ENCODE results near the gene RACGAP1.

Gene RACGAP1

DNA sequence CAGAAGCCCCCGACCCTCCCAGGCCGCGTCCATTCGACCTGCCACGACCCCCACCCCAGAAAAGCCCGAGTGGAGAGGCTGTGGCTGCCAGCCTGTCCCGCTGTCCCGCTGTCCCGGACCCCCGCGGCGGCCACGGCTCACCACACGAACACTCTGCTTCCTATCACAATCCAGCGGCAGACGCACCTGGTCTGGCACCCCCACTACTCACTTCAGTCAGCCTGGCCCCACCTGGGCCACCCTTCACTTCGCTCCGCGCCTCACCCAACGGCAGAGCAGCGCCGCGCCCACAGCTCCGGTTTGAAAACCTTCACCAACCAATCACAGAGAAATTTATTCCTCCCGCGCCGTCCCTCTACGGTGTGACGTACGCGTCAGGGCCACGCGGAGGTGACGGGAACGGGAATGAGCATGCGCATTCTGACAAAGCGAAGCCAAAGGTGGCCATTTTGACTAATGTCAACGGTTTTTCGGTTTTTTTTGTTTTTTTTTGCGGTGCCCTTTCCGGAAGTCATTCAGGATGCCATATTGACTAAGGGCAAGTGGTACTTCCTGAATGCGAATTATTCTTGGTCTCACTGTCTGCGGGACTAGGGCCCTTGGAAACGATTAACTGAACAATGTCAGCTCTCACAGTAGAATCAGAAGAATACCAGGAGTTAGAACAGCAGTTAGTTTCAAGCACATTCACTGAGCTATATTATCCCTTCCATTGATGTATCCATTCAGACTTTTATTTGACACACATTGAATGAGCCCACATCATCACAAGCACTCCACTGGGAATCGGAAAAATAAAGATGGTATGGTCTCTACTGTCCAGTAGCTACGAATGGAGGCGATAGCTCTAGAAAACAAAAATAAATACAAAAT is at the start of gene RACGAP1:
Gene RACGAP1, minus strand, starts transcription at position 308 of the 873 bp plus-strand sequence. CDS start 8,779 bp downstream, outside the sequence.
- DNase-seq (ENCODE audit: low read depth in 2 of 2) = peak; percentile 98

- no peak for DNase-seq (ENCODE audit: low read depth in 2 of 2)
Observed at GRCh38 chr12:50073712-50074111, 48.4 kb upstream of the RACGAP1 start.

DNA sequence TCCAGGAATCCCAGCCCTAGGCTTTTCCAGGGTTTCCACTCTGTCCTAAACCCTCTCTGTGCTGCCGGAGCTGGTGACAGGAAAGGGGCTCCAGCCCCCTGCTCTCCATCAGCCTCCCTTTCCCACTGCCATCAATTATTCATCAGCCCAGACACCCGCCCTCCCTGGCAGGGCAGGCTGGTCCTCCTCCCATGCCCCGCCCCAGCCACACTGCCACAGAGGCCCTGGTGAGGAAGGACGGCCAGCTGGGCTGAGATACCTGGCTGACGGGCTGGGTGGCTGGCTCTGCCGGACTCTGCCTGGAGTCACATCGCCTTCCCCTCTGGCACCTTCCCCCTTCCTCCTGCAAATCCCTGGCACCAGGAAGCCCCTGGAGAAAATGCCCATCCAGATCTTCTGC is 47.9 kb upstream of the RACGAP1 start:
- no peak for DNase-seq (ENCODE audit: low read depth in 2 of 2)

- DNase-seq (ENCODE audit: low read depth in 2 of 2) = no peak
Observed at GRCh38 chr12:50072198-50072907, 47.1 kb upstream of the RACGAP1 start.

DNA sequence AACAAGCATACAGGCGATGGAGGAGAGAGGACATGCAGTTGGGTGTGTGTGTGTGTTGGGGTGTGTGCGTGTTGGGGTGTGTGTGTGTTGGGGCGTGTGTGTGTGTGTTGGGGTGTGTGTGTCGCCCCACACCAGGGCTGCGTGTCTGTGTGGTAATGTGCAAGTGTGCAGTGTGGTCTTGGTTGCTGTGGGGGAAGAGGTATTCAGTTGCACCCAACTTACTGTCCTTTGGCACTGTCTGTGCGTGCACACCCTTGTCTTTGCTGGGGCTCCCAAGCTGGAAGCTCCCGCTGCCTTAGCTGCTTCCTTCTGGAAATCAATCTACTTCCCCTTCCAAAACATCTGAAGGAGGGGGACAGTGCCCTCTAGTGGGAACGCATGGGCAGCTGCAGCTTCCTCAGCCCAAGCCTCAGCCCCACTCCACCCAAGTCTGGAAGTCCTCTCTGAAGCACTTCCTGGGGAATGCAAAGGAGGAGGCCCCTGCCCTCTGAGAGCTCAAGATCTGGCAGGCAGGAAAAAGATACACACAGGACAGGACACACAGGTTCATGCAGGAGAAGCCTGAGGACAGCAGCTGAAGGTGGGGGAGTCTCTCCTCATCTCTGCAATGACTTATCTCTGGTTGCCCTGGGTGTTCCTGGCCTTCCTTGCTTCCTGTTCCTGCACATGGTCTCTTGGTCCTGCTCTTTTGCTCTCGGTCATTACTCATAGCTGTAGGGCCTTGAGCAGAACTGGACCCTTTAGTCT is 45.2 kb upstream of the RACGAP1 start:
- DNase-seq (ENCODE audit: low read depth in 2 of 2) = peak; percentile 58 to 63

DNA sequence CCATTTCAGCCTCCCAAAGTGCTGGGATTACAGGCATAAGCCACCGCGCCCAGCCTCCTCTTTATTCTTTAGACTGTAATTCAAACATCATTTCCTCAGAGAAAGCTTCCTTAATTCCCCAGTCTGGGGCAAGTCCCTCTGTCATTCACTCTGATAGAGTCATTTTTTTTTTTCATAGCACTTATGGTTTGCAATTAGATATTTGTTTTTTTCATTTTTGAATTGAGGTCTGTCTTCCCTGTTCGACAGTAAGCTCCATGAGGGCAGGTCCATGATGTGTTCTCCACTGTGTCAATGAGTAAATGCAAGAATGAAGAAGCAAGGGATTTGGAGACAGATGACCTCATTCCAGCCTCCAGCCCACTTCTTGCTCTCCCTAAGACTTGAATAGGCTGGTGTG is 44.2 kb upstream of the RACGAP1 start:
- DNase-seq (ENCODE audit: low read depth in 2 of 2) = no peak

DNA sequence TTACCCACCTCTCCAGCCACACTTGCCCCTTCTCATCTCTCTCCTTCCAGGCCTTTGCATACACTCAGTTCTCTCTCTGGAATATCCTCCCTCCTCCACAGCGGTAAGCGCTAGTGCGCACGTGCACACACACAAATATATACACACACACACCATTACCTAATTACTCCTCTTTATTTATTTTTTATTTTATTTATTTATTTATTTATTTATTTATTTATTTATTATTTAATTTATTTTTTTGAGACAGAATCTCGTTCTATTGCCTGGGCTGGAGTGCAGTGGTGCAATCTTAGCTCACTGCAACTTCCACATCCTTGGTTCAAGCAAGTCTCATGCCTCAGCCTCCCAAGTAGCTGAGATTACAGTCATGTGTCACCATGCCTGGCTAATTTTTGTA is 43.8 kb upstream of the RACGAP1 start:
- no peak for DNase-seq (ENCODE audit: low read depth in 2 of 2)

GRCh38 chr12:50066402-50066801 is 41.1 kb upstream of the RACGAP1 start:
- peak; percentile 61 to 67 for DNase-seq (ENCODE audit: low read depth in 2 of 2)

DNA sequence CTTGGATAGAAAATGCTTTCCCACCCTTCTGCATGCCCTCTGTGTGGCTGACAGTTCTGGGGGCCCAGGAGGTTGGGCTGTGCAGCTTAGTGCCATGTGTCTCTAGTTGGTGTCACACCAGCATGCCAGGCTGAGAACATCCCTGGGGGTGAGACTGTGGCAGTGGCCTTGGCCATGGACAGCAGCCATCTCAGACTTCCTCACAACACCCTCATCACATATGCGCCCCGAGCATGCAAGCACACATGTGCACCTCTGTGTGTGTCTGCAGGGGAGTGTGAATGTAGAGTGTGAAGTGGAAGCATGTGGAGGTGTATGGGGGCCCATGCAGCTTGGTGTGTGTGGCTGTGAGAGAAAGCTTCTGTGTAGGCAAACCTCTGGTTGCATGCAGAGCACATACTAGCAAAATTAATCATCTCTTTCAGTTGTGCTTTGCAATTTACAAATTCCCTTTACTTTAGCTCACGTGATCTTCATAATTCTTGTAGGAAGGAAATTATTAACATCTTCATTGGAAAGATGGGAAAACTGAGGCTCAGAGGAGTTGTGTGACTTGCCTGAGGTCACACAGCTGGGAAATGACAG is 40.5 kb upstream of the RACGAP1 start:
- DNase-seq (ENCODE audit: low read depth in 2 of 2) = no peak

DNA sequence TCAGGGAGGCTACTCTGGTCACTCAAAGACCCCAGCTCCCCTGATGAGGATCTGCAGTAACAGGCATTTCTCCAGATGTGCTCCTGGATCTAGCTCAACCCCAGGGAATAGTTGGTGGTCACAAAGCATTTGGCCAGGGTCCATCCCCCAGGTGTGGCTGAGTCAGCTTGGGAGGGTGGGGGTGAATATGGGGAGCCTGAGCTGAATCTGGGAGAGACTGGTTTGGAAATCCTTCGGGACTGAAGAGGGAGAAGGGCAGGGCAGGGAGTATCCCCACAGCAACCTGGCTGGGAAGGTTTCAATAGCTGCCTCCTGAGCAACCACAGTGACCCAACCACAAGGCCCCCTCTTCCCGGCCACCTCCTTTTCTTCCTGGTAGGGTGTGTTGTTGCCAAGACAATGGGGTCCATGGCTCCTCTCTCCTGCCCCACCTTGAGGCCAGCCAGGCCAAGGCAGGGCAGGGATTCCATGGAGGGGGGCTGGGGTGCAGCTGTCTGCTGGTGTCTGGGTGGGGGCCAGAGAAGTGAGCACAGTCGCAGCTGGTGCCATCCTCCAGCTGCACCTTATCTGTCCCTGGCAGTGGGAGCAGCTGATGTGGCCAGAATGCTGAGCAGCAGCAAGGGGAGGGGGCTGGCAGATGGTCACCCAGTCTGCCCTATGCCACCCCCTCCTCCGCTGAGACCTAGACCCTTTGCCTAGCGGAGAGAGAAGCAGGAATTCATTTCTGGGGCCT is 37.6 kb upstream of the RACGAP1 start:
- DNase-seq (ENCODE audit: low read depth in 2 of 2) = no peak

- peak in 1 of 2 experiments; percentile 32 for DNase-seq (ENCODE audit: low read depth in 2 of 2)
Observed at GRCh38 chr12:50061946-50062686, 36.8 kb upstream of the RACGAP1 start.

GRCh38 chr12:50061171-50061570 is 35.9 kb upstream of the RACGAP1 start:
- DNase-seq (ENCODE audit: low read depth in 2 of 2) = no peak

GRCh38 chr12:50060120-50060468 is 34.8 kb upstream of the RACGAP1 start:
- DNase-seq (ENCODE audit: low read depth in 2 of 2) = no peak

GRCh38 chr12:50059440-50060119 is 34.3 kb upstream of the RACGAP1 start:
- DNase-seq (ENCODE audit: low read depth in 2 of 2) = no peak

DNA sequence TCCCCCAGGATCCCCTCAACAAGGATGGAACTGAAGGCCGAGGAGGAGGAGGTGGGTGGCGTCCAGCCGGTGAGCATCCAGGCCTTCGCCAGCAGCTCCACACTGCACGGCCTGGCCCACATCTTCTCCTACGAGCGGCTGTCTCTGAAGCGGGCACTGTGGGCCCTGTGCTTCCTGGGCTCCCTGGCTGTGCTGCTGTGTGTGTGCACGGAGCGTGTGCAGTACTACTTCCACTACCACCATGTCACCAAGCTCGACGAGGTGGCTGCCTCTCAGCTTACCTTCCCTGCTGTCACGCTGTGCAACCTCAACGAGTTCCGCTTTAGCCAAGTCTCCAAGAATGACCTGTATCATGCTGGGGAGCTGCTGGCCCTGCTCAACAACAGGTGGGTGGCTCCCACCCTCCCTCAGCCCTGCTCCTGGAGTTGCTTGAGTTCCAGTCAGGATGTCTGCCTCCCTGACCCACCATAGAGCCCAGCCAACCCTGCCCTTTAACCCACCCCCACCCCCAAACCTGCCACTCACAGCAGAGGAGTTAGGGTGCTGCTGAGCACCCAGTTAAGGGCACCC is 33.5 kb upstream of the RACGAP1 start:
- DNase-seq (ENCODE audit: low read depth in 2 of 2) = no peak

GRCh38 chr12:50057896-50058670 is 32.8 kb upstream of the RACGAP1 start:
- DNase-seq (ENCODE audit: low read depth in 2 of 2) = no peak

DNA sequence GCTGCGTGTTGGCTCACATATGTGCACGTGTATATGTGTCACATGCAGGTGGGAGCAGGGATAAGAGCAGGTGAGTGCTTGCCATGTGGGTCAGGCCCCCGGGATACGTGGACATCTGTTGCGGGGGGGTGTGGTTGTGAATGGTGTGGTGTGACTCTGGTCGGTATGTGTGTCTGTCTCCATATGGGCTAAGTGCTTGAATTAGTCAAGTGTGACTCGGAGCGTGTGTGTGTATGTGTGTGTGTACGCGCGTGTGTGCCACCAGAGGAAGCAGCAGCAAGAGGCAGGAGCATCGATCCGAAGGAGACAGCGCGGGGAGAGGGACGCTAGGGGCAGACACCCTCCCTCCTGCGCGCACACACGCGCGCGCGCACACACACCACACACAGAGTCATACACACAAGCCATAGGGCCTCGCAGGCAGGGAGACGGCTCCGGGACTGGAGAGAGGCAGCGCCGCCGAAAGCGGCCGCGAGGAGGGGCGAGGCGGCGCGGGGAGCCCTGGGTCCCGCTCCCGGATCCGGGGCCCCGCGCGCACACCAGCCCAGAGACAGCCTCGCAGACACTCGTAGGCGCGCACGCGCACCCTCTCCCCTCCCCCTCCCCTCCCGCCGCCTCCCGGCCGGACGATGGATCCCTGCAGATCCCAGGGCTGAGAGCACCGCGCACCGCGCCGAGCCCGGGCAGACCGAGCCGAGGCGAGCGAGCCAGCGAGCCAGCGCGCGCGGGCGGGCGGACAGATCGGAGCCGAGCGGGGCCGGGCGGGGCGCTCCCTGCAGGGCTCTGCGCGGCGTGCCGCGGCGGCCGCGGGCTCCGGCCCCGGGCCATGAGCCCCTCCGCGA is 31.9 kb upstream of the RACGAP1 start, which contains the start of gene ASIC1:
Gene ASIC1, plus strand, starts transcription at position 597 of the 842 bp plus-strand sequence. CDS start 1,171 bp downstream, outside the sequence.
- DNase-seq (ENCODE audit: low read depth in 2 of 2) = peak in 1 of 2 experiments; percentile 38

- no peak for DNase-seq (ENCODE audit: low read depth in 2 of 2)
Observed at GRCh38 chr12:50056639-50056976, 31.3 kb upstream of the RACGAP1 start.

Data from fibroblast of skin of left quadriceps (primary cell).